Astrocyte of the spinal cord (primary cell): Measurements from ENCODE around the gene SELP.

ENCODE experiments used
- DNase-seq: peaks from one replicate; pipeline ENCODE4 v3.0.0; 2011; ENCODE audit warnings: low read depth, low spot score
- H3K4me3 ChIP-seq: 2 replicates; pipeline ENCODE4 v1.5.1; 2011; ENCODE audit warnings: low read depth, mild to moderate bottlenecking, low read length, moderate library complexity
- CTCF ChIP-seq: IDR thresholded peaks from 2 replicates; pipeline ENCODE4 v1.5.1; 2012; ENCODE audit warnings: low read depth, mild to moderate bottlenecking, low read length, inconsistent platforms
- in situ Hi-C: cut with HindIII; loops from 2 replicates; pipeline ENCODE4 v1.10.0; 2017; ENCODE audit warnings: low sequenced_read_pairs

The SELP gene

GRCh38 chr1:169538998-169539871 is 90.7 kb downstream of the SELP start:
- in situ Hi-C loops = no loop called here
- DNase-seq = peak; percentile 91
- no peak overlapping the region for H3K4me3 ChIP-seq
- no peak for TF ChIP-seq CTCF
